Suppressor macrophage treated with lipopolysaccharide for 1 hour (primary cell): ENCODE results near the gene EEF1G.
"Not testable (repeated sequence)": the region's sequence is repeated elsewhere in the genome, so short reads cannot be mapped to it uniquely, and the experiment has no call there.

Experiments used
- DNase-seq, 3 donors: peaks; one replicate each; pipeline ENCODE4 v3.0.0-alpha.2; 2020 to 2022

EEF1G gene

DNA sequence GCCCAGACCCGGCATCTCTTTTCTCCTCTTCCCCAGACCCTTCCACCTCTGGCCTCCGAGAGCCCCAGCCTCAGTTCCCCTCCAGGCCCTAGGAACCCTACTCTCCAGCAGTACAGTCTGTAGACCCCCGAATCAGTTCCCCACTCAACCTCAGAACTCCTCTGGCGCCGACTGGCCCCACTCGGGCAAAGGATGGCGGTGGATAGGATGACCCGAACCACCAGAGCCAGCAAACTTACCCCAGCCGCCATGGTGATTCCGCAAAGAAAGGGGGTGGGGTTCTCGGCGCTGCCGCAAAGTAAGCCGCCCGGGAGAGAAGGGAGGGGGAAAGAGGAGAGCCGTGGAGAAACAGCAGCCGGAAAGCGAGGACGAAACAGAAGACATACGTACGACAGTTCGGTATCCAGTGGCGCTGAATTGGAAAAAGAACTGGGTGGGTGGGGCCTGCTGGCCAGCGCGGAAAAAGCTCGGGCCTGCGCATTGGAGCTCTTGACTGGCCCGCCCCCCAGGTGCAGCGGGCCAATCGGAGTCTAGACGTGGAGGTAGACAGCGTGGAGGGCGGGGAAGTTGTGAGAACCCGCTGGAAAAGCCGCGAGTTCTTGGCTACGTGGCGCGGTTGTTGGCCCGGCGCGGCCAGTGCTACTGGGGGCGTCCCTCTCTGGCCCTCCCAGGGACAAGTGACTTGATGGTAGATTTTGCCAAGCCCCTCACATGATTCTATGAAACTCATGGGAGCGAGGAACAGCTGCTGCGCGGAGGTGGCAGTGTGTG, at the start of gene EEF1G:
Gene EEF1G, minus strand, starts transcription at position 300 of the 771 bp plus-strand sequence. Its CDS starts 49 bp downstream, at position 251.
- DNase-seq, result peak; percentile 99 to 100 (median 100)

- no peak for DNase-seq
These were observed 48.9 kb upstream of the EEF1G start for GRCh38 chr11:62622476-62623089.

GRCh38 chr11:62621567-62622470, 48.1 kb upstream of the EEF1G start, which contains the start of gene B3GAT3:
Gene B3GAT3, minus strand, starts transcription at chr11:62621986. Its CDS starts 39 bp downstream, at chr11:62621947.
- DNase-seq, result peak; percentile 98

GRCh38 chr11:62621027-62621566, 47.4 kb upstream of the EEF1G start:
- no peak for DNase-seq

DNA sequence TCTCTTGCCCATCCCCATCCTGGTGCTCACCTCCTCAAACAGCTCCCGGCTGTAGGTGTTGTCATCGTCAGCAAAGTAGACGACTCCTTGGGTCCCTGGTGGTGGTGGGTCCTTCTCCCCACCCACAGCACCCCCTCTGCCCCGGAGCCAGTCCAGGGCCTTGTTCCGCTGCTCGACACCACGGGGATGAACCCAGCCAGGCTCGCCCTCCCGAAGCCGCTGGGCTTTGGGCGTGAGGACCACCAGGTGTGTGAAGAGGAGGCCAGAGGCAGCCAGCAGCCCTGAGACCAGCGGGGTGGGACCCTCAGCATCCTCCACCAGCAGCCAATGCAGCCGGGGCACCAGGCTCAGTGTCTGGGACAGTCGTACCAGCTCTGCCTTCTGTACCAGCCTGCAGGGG, 43.3 kb upstream of the EEF1G start:
- DNase-seq, result not testable (repeated sequence)

GRCh38 chr11:62615521-62615920, 41.8 kb upstream of the EEF1G start:
- DNase-seq, result no peak

DNA sequence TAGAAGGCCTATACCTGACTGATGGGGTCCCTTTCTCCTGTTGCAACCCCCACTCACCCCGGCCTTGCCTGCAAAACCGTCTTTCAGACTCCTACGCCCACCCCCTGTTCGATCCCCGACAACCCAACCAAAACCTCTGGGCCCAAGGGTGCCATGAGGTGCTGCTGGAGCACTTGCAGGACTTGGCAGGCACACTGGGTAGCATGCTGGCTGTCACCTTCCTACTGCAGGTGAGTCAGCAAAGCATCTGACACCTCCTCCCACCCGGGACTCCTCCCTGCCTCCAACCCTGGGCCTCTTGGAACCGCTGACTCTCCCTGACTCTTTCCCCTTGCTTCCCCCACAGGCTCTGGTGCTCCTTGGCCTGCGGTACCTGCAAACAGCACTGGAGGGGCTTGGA, 40.6 kb upstream of the EEF1G start:
- no peak for DNase-seq

DNA sequence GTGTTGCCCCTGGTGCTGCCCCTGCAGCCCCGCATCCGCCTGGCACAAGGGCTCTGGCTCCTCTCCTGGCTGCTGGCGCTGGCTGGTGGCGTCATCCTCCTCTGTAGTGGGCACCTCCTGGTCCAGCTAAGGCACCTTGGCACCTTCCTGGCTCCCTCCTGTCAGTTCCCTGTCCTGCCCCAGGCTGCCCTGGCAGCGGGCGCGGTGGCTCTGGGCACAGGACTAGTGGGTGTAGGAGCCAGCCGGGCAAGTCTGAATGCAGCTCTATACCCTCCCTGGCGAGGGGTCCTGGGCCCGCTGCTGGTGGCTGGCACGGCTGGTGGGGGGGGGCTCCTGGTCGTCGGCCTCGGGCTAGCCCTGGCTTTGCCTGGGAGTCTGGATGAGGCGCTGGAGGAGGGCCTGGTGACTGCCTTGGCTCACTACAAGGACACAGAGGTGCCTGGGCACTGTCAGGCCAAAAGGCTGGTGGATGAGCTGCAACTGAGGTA, 39.6 kb upstream of the EEF1G start:
- DNase-seq, result no peak

- peak; percentile 85 to 93 (median 85) for DNase-seq
These were observed 38.9 kb upstream of the EEF1G start, which contains the start of the genes EML3 and ROM1 for GRCh38 chr11:62612366-62613290. Gene EML3, minus strand, starts transcription at chr11:62612775. Its CDS starts 318 bp downstream, at chr11:62612457. Gene ROM1, plus strand, starts transcription at chr11:62613257. Its CDS starts 25 bp downstream, at chr11:62613282.

GRCh38 chr11:62611705-62612365, 38.1 kb upstream of the EEF1G start:
- DNase-seq, result peak; percentile 66 to 76 (median 68)

- no peak for DNase-seq
These were observed 37.4 kb upstream of the EEF1G start for GRCh38 chr11:62610814-62611704.

DNA sequence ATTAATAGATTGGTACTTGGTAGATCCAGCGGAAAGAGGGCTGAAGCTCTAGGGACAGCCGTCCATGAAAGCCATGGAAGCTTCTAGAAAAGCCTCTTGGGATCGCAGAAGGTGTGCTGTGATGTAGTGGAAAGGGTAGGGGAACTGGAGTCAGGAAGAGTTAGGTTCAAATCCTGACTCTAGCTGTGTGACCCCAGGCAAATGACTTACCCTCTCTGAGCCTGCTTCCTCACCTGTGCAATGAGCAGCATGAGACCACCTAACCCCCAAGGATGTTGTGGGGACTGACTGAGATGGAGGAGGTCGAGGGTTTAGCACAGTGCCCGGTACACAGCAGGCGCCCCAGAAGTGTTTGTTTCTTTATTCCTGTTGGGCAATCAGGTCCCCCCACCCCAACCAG, 36.7 kb upstream of the EEF1G start:
- DNase-seq, result no peak

GRCh38 chr11:62608776-62609175, 35.1 kb upstream of the EEF1G start:
- DNase-seq, result no peak

DNA sequence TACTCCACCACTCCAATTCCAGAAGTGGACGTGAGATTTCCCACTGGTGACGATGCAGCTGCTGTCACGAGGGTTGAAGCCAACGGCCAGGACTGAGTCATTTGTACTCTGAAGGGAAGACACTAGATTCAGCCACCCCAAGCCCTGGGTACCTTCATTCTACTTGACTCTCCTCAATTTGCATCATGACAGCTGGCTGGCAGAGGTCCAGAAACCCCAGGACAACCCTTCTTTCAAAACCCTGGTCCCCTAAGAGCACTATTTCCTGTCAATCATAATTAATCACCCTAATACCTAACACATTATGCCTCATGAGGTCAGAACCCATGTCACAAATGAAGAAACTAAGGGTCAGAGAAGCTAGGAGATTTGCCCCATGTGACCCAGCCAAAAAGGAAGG, 34.0 kb upstream of the EEF1G start:
- DNase-seq, result peak; percentile 75 to 82 (median 76)

- no peak for DNase-seq
These were observed 32.2 kb upstream of the EEF1G start for GRCh38 chr11:62605902-62606301.

- DNase-seq, result no peak
These were observed 31.8 kb upstream of the EEF1G start for GRCh38 chr11:62605467-62605866.

DNA sequence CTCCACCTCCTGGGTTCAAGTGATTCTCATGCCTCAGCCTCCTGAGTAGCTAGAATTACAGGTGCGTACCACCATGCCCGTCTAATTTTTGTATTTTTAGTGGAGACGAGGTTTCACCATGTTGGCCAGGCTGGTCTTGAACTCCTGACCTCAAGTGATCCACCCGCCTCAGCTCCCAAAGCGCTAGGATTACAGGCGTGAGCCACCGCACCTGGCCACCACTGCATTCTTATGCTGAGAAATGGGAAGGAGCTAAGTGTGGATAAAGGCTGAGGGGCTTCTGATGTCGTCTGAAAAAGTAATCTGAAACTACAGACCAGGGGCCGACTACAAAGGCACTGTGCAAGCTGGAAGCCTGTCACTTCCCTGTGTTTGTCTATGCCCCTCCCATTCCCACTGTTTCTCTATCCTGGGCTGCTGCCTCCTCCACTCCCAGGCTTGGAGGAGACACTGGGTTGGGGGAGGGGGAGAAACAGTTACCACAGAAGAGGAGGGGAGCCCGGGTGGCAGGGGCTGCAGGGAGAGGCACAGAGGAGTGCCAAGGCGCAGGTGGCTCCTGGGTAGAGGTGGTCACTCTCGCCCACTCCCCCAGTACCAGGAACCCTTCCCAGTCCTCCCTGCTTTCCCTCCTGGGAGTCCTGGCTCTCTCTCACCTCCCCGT, 30.9 kb upstream of the EEF1G start:
- no peak for DNase-seq

DNA sequence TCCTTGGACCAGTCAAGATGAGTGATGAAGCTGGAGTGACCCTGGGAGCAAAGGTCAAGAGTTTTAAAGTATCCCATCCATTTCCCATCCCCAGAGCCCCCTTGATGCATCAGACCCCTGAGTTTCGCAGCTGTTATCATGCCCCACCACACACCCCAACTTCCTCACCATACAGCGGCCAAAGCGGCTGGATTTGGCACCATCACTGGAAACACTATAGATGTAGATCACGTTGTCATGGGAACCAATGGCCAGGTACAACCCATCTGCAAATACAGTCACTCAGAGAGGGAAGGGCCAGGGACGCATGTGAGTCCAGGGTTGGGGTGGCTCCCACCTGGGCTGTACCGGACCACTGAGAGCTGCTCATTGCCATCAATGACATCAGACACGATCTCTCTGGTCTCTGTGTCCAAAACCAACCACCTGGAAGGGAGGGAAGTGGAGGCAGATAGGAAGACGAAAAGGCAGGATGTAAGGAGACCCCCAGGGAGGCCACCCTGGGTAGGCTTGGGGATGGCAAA, 30.1 kb upstream of the EEF1G start:
- DNase-seq, result no peak

DNA sequence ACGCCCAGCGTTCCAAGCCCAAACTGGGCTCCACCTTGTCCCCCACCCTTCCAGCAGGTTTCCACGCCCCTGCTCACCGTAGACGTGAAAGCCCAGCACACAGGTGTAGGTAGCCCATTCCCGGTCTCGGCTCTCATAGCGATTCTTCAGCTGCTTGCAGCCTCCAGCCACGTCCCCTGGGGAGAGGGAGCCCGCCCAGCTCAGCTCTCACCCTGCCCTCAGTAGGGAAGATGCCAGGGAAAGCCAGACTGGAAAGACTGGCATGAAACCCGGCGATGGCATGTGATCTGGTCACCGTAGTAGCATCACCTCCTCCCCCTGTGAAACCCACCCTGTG, 29.3 kb upstream of the EEF1G start:
- DNase-seq, result no peak
